SU-DHL-6 (cell line): Measurements from ENCODE around the gene UBAC2.

Experiments
- H2AFZ ChIP-seq: fragments of 200-600 bp; sonication (generic); 2 replicates; pipeline ENCODE4 v1.6.1; 2014; ENCODE audit warnings: low read depth, mild to moderate bottlenecking, moderate library complexity, mixed read lengths, antibody characterized with exemption, low read length; ENCODE audit not compliant: severe bottlenecking
- H3F3A ChIP-seq: fragments of 200-600 bp; shearing (Covaris generic); 2 replicates; pipeline ENCODE4 v1.6.0; 2016; ENCODE audit warnings: antibody characterized with exemption, mild to moderate bottlenecking; ENCODE audit not compliant: insufficient read depth
- H3K27ac ChIP-seq: fragments of 200-600 bp; sonication (generic); 2 replicates; pipeline ENCODE4 v1.5.1; 2016; ENCODE audit warnings: low read depth, mild to moderate bottlenecking, low read length, moderate library complexity, mixed read lengths
- H3K27me3 ChIP-seq: fragments of 200-600 bp; sonication (generic), shearing (Covaris generic); 2 replicates; pipeline ENCODE4 v1.6.0; 2014; ENCODE audit warnings: mild to moderate bottlenecking, low read length
- H3K36me3 ChIP-seq: fragments of 200-600 bp; sonication (generic); 2 replicates; pipeline ENCODE4 v1.6.1; 2014; ENCODE audit warnings: mild to moderate bottlenecking, low read length, mixed read lengths
- H3K4me2 ChIP-seq: fragments of 300-600, 200-600 bp; shearing (Covaris generic), sonication (generic); 2 replicates; pipeline ENCODE4 v1.6.0; 2014; ENCODE audit warnings: low read length, low read depth, mild to moderate bottlenecking; ENCODE audit not compliant: poor library complexity, severe bottlenecking
- H3K4me3 ChIP-seq: fragments of 200-600 bp; sonication (generic); 2 replicates; pipeline ENCODE4 v1.5.1; 2014; ENCODE audit warnings: antibody characterized with exemption, low read length, mild to moderate bottlenecking, mixed read lengths; ENCODE audit not compliant: insufficient read depth, poor library complexity, severe bottlenecking
- H3K79me2 ChIP-seq: fragments of 200-600 bp; sonication (generic); 2 replicates; pipeline ENCODE4 v1.6.1; 2014; ENCODE audit warnings: mild to moderate bottlenecking, low read length, moderate library complexity; ENCODE audit not compliant: insufficient read depth
- H3K9ac ChIP-seq: fragments of 200-600 bp; sonication (generic); 2 replicates; pipeline ENCODE4 v1.7.0; 2014; ENCODE audit warnings: mild to moderate bottlenecking, low read length
- H3K9me2 ChIP-seq: fragments of 200-600 bp; sonication (generic); replicated peaks from 2 replicates; pipeline ENCODE4 v1.6.1; 2014; ENCODE audit warnings: low read length; ENCODE audit not compliant: insufficient read depth
- H3K9me3 ChIP-seq: fragments of 200-600 bp; sonication (generic); 2 replicates; pipeline ENCODE4 v1.6.1; 2014; ENCODE audit warnings: low read length, mixed read lengths; ENCODE audit not compliant: insufficient read depth
- H4K20me1 ChIP-seq: fragments of 200-600 bp; sonication (generic); 2 replicates; pipeline ENCODE4 v1.6.1; 2014; ENCODE audit warnings: low read depth, mild to moderate bottlenecking, antibody characterized with exemption, low read length, moderate library complexity, mixed read lengths
- EZH2phosphoT487 ChIP-seq: fragments of 200-600 bp; sonication (generic), shearing (Covaris generic); conservative IDR thresholded peaks from 2 replicates; pipeline ENCODE4 v1.6.1; 2018; ENCODE audit warnings: mild to moderate bottlenecking, antibody characterized with exemption, low read length, moderate library complexity, mixed read lengths
- TF ChIP-seq, protein P1 (sequence below): fragments of 200-600 bp; sonication (generic); IDR thresholded peaks from one replicate; pipeline ENCODE4 v1.5.1; 2017; ENCODE audit warnings: antibody characterized with exemption, mild to moderate bottlenecking, low read length, moderate library complexity; ENCODE audit not compliant: insufficient read depth, poor library complexity, severe bottlenecking

Gene UBAC2

DNA sequence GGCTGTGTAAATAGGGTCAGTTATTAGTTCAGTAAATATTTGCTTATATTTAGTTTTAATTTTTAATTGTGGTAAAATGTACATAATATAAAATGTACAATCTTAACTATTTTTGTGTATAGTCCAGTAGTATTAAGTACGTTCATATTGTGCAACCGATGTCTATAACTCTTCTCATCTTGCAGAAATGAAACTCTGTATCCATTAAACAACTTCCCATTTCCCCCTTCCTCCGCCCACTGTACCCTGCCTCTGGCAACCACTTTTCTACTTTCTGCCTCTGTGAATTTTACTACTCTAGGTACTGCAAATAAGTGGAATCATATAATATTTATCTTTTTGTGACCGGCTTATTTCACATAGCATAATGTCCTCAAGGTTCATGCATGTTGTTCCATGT lies 24.4 kb downstream of the UBAC2 start:
- Histone ChIP-seq H3K27me3 (no peaks in the 10 kb centered on the region), H3K4me3 (no peak overlapping the region), H3K4me2 (peak overlapping the region; percentile 4), H3K27ac (no peak overlapping the region), H3F3A (peaks cover 14% of the 10 kb centered on the region), H3K79me2 (peaks cover 76% of the 10 kb centered on the region), H3K9me2 (no peaks in the 10 kb centered on the region), H3K36me3 (peaks cover 16% of the 10 kb centered on the region; the same call in 1 of the 2 replicates), H4K20me1 (peaks cover 10% of the 10 kb centered on the region), H2AFZ (no peak overlapping the region), H3K9ac (no peak overlapping the region), H3K9me3 (no peaks in the 10 kb centered on the region)
- TF ChIP-seq, protein P1, sequence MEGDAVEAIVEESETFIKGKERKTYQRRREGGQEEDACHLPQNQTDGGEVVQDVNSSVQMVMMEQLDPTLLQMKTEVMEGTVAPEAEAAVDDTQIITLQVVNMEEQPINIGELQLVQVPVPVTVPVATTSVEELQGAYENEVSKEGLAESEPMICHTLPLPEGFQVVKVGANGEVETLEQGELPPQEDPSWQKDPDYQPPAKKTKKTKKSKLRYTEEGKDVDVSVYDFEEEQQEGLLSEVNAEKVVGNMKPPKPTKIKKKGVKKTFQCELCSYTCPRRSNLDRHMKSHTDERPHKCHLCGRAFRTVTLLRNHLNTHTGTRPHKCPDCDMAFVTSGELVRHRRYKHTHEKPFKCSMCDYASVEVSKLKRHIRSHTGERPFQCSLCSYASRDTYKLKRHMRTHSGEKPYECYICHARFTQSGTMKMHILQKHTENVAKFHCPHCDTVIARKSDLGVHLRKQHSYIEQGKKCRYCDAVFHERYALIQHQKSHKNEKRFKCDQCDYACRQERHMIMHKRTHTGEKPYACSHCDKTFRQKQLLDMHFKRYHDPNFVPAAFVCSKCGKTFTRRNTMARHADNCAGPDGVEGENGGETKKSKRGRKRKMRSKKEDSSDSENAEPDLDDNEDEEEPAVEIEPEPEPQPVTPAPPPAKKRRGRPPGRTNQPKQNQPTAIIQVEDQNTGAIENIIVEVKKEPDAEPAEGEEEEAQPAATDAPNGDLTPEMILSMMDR: no peak
- TF ChIP-seq EZH2phosphoT487: no peak

DNA sequence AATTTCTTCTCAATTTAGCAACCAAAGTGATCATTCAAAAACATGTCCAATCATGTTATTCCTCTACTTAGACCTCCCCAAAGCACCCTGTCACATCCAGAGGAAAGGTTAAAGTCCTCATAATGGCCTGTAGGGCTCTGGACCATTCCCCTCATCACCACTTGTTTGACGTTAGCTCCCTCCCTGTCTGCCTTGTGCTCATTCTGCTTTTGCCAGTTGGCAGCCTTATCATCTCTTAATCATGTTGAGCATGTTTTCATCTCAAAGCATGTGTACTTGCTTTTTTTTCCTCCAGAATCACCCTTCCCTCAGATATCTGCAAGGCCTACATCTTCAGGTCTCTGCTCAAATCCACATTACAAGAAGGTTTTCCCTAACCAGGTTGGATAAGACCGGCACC lies 25.9 kb downstream of the UBAC2 start:
- Histone ChIP-seq H3K4me2 (no peak overlapping the region), H4K20me1 (peaks cover 10% of the 10 kb centered on the region), H3K9ac (no peak overlapping the region), H3K9me3 (no peaks in the 10 kb centered on the region), H3K79me2 (peaks cover 78% of the 10 kb centered on the region), H3K36me3 (peaks cover 16% of the 10 kb centered on the region; the same call in 1 of the 2 replicates), H3K27ac (no peak overlapping the region), H2AFZ (no peak overlapping the region), H3K9me2 (no peaks in the 10 kb centered on the region), H3K4me3 (no peak overlapping the region), H3F3A (peaks cover 10% of the 10 kb centered on the region), H3K27me3 (no peaks in the 10 kb centered on the region)
- TF ChIP-seq, protein P1: no peak
- TF ChIP-seq EZH2phosphoT487: no peak

DNA sequence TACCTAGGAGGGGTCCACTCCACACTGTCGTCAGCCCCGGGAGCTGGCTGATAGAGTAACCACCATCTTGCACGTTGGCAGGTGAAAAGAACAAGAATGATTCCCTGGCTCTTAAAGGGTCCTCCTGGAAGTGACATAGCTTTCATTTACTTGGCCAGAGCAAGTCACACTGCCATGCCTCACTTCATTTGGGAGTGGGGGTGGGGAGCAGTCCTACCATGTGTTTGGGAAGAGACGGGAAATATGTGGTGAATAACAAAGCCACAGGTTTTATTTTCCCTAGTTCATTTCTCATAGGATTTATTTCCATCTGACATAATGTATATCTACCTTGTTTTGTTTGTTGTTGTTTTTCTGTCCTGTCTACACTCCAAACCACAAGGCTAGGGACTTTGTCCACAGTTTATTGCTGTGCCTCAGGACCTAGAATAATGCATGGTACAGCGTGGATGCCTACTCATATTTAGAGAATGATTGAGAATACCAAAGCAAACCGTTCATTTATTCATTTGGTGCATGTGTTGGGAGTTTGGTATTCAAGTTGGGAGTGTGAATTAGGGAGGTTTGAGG lies 26.8 kb downstream of the UBAC2 start:
- no peak overlapping the region for H2AFZ ChIP-seq
- H3K79me2 ChIP-seq: peaks cover 78% of the 10 kb centered on the region
- no peaks in the 10 kb centered on the region for H3K9me3 ChIP-seq
- H3K27me3 ChIP-seq: no peaks in the 10 kb centered on the region
- peaks cover 8% of the 10 kb centered on the region; the same call in 1 of the 2 replicates for H3K36me3 ChIP-seq
- no peak overlapping the region for H3K9ac ChIP-seq
- no peak overlapping the region for H3K4me3 ChIP-seq
- H3K9me2 ChIP-seq: no peaks in the 10 kb centered on the region
- peak overlapping the region; percentile 89 for H3K27ac ChIP-seq
- H3F3A ChIP-seq: peaks cover 10% of the 10 kb centered on the region
- TF ChIP-seq, protein P1: no peak
- no peak for TF ChIP-seq EZH2phosphoT487
- peak overlapping the region; percentile 69 for H3K4me2 ChIP-seq
- peaks cover 10% of the 10 kb centered on the region for H4K20me1 ChIP-seq
